Spleen (tissue), 7 donors: ENCODE data around the gene DBH.

Experiments
- CTCF ChIP-seq, 11 experiments: fragments of 200-600 bp in 7 of 11; fragments of 450-650 bp in 4 of 11; sonication (generic) in 4 of 11; IDR thresholded peaks in 8 of 11; conservative IDR thresholded peaks in 3 of 11; 1 replicate in 7 of 11; 2 replicates in 4 of 11; pipeline versions ENCODE4 v1.4.0 to v1.8.0; 2016 to 2021; ENCODE audit warnings: antibody characterized with exemption in 11 of 11, inconsistent platforms in 4 of 11, mild to moderate bottlenecking in 1 of 11
- POLR2A ChIP-seq, 3 donors: fragments of 450-650 bp; IDR thresholded peaks; one replicate each; pipeline ENCODE4 v1.5.1; 2017; ENCODE audit warnings: antibody characterized with exemption in 3 of 3, mild to moderate bottlenecking in 1 of 3
- POLR2AphosphoS5 ChIP-seq, 3 donors: sonication (generic); formaldehyde crosslinking; IDR thresholded peaks; one replicate each; pipeline ENCODE4 v1.5.1; 2017; ENCODE audit warnings: antibody characterized with exemption in 3 of 3
- donor health status: DM: no; HTN: no; CAD: no; lungs with moderate emphysema.
- donor health status: DM: no; HTN: no; CAD: no.
- donor health status: DM: no; HTN: no; CAD: no.

GRCh38 chr9:133693116-133693515 is 57.0 kb downstream of the DBH start:
- no peak for TF ChIP-seq CTCF (IDR thresholded peaks at IDR 0.05 in 8 of 11, conservative IDR thresholded peaks at IDR 0.05 in 3 of 11)
- no peak for TF ChIP-seq POLR2A (IDR thresholded peaks at IDR 0.05)
- TF ChIP-seq POLR2AphosphoS5 (IDR thresholded peaks at IDR 0.05) = no peak
